GM12865 (cell line): ENCODE measurements around the gene TMC3.
A peak's percentile ranks its signal among the peaks of the same experiment; 100 is the strongest.
"Not testable (repeated sequence)": the region's sequence is repeated elsewhere in the genome, so short reads cannot be mapped to it uniquely, and the experiment has no call there.

Experiments used
- DNase-seq: peaks from one replicate; pipeline ENCODE4 v3.0.0; 2010; ENCODE audit warnings: low read depth
- H3K4me3 ChIP-seq: 2 replicates; pipeline ENCODE4 v1.5.1; 2011; ENCODE audit warnings: mild to moderate bottlenecking, low read depth, low read length, control low read depth
- TF ChIP-seq, protein P1 (sequence below): IDR thresholded peaks from 2 replicates; pipeline ENCODE4 v1.5.1; 2011; ENCODE audit warnings: low read length, control low read depth, low read depth, inconsistent platforms; ENCODE audit not compliant: insufficient read depth; ENCODE audit errors: missing control alignments

The TMC3 gene

DNA sequence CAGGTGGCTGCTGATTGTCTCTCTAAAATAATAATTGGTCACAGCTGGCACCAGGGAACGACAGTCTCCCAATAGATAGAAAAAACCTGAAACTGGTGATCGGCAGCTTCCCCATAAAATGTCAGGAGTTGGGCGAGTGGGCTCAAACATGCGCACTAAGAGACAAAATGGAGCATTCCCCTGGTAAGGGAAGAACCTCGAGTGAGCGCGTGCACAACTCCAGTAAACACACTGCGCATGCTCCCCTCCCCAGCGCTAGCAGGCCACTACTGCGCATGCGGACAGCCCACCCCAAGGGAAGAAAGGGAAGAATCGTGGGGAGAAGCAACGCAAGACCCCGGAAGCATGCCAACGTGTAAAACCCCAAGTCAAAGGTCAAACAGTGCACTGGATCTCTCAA, 42.4 kb downstream of the TMC3 start:
- H3K4me3 ChIP-seq, result no peak overlapping the region
- no peak for DNase-seq
- TF ChIP-seq, protein P1, sequence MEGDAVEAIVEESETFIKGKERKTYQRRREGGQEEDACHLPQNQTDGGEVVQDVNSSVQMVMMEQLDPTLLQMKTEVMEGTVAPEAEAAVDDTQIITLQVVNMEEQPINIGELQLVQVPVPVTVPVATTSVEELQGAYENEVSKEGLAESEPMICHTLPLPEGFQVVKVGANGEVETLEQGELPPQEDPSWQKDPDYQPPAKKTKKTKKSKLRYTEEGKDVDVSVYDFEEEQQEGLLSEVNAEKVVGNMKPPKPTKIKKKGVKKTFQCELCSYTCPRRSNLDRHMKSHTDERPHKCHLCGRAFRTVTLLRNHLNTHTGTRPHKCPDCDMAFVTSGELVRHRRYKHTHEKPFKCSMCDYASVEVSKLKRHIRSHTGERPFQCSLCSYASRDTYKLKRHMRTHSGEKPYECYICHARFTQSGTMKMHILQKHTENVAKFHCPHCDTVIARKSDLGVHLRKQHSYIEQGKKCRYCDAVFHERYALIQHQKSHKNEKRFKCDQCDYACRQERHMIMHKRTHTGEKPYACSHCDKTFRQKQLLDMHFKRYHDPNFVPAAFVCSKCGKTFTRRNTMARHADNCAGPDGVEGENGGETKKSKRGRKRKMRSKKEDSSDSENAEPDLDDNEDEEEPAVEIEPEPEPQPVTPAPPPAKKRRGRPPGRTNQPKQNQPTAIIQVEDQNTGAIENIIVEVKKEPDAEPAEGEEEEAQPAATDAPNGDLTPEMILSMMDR, result no peak

DNA sequence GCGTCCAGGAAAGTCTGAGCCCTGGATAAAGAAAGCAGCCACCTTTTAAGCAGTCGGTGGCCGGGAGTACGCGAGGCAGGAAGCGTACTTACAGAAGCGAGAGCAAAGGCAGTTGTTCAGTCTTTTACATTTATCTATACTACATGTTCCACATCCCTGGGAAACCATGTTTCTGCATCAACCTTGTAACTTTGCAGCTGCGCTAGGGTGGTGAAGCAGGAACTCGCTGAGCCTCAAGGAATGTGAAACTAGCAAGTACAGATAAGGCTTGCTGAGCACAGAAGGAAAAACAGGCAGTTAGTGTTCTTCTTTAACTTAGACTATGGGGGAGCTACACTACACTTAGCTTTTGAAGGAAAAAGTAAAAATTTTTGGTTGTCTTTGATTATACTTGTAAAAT, 42.9 kb downstream of the TMC3 start:
- not testable (repeated sequence) for H3K4me3 ChIP-seq, DNase-seq

DNA sequence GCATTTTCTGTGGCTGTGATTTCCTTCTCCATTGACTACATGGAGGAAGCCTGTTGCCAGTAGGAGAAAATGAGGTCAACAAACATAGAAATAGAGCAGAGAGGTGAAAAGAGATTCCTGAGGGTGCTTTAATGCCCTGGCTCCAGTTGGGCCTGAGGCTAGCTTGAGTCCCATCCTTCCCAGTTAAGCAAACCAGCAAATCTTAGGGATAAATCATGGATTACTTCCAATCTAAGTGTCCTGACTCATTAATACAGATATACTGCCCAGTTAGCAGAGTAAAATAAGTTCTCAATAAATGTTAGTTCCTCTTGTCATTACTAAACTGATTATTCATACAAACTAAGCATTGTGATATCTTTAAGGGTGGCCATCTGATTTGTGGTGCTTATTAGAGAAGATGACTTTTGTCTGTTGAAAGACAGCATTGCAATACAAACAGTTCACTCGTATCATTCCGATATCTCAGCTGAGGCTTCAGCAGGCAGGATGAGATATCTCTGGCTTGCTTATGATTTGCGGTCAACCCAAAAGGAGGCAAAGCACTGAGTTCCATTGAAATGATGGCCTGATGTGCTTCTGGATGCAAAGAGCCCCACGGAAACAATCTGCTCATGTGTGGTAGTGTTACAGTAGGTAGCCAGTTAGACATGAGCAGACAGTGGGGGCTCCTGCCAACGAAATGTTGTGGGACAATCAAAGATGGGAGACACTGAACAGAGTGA, 43.5 kb downstream of the TMC3 start:
- no peak overlapping the region for H3K4me3 ChIP-seq
- TF ChIP-seq, protein P1, result no peak
- no peak for DNase-seq

DNA sequence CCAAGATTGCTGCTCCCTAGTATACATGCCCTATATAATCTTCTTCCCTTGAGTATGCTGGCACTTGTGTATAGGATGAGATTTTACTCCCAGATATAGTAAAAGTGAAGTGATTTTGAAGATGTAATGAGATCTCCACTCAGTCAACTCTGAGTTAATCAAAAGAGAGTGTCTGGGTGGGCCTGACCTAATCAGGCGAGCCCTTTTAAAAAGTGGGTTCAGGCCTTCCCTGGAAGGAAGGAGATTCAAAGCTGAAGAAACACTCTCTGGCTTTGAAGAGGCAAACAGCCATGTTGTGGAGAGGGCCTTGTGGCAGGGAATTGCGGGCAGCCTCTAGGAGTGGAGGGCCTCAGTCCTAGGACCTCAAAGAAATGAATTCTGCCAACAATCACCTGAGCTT, 44.6 kb downstream of the TMC3 start:
- H3K4me3 ChIP-seq, result no peak overlapping the region
- no peak for DNase-seq
- TF ChIP-seq, protein P1, result no peak

DNA sequence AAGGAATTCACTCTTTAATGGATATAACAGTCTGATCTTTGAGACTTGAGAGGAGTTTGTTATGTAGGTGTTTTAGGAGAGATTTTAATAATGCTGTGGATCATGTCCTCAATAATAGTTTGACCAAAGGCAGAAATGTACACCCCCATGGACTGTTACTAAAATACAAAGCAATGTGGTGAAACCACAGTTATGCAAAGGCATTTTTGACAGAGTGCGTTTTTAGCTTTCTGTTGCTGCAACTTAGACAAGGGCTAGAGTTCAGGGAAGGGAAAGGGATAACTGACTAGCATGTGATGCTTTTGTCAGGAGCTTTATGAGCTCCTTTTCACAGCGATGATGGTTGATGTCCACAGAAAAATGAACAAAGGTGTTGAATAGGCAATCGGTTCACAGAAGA, 46.5 kb downstream of the TMC3 start:
- H3K4me3 ChIP-seq, result no peak overlapping the region
- no peak for DNase-seq
- TF ChIP-seq, protein P1, result no peak

DNA sequence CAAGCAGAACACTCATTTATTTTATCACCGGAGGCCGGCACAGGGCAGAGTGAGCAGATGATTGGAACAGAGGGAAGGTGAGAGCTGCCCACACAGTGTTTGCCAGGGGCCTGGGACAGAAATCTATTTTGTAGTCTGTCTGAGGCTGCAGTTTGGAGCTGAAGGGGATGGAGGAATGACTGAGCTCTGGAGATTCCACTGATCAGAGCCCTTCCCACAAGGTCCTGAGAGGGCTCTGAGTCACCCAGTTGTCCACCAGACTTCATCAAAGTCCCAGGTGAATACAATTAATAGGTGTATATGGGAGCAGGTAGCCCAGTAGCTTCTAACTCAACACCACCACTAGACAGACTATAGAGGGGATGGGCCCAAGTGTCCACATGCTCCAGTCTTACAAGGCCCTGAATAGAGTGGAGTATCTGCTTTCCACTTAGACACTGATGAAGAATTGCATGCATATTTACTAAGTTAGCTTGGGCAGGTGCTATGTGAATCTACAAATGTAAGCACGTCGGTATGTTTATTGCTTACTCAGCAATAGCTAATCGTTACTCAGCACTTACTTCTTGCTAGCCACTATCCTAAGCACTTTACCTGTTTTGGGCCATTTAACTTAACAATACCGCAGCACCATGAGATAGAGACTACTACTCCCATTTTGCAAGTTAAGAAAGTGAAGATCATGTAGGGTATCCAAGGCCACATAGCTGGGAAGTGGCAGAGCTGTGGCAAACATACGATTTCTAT, 47.4 kb downstream of the TMC3 start:
- TF ChIP-seq, protein P1, result no peak
- no peak for DNase-seq
- H3K4me3 ChIP-seq, result no peak overlapping the region

DNA sequence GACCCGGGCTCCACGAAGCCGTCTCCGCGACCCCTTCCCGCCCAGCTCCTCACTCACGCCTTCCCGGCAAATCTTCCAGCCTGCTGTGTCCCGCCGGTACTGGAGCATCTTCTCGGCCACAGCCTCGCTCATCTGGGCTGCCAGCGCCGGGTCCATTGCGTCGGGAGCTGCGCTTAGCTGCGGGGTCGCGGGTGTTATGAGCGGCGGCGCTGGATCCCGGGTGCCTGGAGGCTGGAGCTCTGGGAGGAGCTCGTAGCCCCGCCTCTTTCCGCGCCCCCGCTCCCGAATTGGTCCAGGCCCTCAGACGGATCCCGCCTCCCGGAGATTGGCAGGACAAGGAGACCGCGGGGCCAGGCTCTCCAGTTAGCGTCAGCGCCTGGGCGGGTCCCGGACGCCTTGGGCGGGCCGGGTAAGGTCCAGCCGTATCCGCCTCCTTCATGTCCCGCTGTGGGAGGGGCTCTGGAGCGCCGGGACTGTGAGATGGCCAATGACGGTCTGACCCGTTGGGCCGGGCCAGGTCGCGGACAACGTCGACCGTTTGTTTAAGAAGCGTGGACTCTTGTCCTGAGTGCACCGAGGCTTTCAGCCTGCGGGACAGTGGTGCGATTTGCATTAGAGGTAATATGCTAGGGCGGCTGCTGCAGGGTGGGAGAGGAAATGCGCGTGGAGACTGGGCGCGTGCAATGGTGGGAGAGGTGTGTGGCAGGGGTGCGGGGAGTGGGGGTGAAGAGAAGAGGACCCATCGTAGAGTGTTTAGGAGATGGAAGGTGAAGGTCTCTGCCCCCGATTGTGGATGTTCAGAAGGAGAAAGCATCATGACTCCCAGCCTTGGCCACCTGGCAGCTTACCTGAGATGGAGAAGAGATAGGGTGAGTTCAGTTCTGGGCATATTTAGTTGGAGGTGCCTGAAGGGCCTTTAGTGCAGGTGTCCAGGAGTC, 49.8 kb downstream of the TMC3 start, which contains the start of gene STARD5:
Gene STARD5 (minus strand): TSS at position 198 of the 938 bp plus-strand sequence. CDS start 42 bp downstream, at position 156.
- DNase-seq, result peak; percentile 96
- TF ChIP-seq, protein P1, result no peak
- peak within 1 kb of the TSS; percentile 95 for H3K4me3 ChIP-seq
